Mesenteric fat pad (tissue), 1 donor: ENCODE data around the gene ZNF563. TPM values are rescaled to one million over a fixed set of nuclear protein-coding genes. Genes with fewer than 3 reads are reported as not detected.

ENCODE experiments used
- DNase-seq: peaks from one replicate; pipeline ENCODE4 v3.0.0-alpha.2; 2020; ENCODE audit warnings: low spot score
- total RNA-seq: library from RNA; stranded (reverse); fragmentation: NEBNext Ultra II Directional; extraction: Animal tissue kit (Norgen Biotek cat#: 25700); gene quantifications from one replicate; pipeline ENCODE4 v1.2.1, GENCODE V29; 2021
- donor health status: DM: yes; HTN: yes; CAD: no.

ZNF563 gene
- total RNA-seq, 1 donor from 2014 or later: 2.0 TPM

DNA sequence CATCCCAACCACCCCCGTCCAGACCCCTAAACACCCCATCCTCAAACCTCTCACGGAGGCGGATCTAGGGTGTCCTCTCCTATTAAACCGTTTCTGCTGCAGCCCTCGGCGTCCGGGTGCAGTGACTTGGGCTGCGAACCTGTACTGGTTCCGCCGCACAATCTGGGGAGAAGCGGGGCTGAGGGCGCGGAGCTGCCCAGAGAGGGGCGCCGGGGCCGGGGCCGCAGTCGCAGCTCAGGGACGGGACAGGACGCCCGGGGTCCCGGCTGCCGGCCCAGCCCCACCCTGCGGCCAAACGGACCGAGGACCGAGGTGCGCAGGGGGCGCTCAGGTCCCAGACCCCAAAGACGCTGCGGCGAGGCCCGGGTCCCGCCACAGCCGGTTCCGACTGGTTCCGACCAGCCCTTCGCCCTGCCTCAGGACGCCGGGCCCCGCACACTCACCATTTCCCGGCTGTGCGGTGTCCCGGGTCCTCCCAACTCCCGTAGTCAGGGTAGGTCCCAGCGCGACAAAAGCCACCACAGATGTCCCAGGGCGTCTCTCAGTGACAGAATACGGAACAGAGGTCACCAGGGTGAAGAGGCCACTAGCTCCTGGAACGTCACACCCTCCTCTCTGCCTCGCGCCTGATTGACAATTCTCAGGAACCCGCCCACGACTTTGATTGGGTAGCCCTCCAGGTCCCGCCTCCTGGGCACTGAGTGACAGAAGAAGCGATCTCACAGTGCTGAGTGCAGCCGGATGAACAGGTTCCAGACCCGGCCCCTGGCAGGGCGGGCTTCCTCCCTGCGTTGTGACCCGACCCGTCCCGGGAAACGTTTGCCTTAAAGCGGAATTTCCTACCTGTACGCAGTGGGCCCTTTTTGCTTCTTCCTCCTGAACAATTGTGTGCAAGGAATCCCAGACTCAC lies 38.9 kb downstream of the ZNF563 start, which contains the start of gene ZNF44:
ZNF44 (minus strand) TSS at position 635 of the 910 bp plus-strand sequence; CDS start at position 446, 189 bp downstream.
- peak; percentile 98 for DNase-seq

GRCh38 chr19:12293777-12294248 lies 39.6 kb downstream of the ZNF563 start:
- DNase-seq: peak; percentile 93

GRCh38 chr19:12289790-12290065 lies 43.7 kb downstream of the ZNF563 start:
- peak; percentile 51 for DNase-seq

DNA sequence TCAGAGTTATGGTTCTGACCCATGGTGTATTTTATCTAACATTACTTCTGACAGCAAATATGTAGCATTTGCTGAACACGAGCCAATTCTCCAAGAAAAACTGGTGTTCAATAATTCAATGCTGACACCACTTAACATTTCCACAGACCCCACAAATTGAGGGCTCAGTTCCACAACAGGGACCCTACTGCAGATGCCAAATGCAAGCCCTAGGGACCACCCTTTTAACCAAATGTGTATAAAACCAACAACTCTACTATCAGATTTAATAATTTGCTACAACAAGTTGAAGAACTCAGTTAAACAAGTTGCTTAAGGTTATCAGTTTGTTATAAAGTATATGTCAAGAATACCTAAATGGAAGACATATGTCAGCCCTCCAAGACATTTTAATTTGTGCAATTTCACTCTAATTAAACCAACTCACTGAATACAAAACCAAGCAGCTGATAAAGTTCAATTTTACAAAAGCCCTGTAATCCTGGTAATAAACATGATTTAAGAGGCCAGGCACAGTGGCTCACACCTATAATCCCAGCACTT lies 45.4 kb downstream of the ZNF563 start:
- DNase-seq: no peak

DNA sequence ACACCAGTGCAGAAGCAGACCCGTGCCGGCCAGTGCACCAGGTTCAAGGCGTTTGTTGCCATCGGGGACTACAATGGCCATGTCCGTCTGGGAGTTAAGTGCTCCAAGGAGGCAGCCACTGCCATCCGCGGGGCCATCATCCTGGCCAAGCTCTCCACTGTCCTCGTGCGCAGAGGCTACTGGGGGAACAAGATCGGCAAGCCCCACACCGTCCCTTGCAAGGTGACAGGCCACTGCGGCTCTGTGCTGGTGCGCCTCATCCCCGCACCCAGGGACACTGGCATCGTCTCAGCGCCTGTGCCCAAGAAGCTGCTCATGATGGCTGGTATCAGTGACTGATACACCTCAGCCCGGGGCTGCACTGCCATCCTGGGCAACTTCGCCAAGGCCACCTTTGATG lies 48.8 kb downstream of the ZNF563 start:
- peak; percentile 65 for DNase-seq

DNA sequence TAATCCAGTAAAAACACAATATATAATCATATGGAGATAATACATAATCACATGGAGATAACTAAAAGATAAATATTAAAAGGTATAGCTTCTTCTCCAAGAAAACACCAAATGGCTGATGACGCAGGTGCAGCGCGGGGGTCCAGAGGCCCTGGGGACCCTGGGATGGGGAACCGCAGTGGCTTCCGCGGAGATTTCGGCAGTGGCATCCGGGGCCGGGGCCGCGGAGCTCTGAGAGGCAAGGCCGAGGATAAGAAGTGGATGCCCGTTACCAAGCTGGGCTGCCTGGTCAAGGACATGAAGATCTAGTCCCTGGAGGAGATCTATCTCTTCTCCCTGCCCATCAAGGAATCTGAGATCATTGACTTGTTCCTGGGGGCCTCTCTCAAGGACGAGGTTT lies 49.2 kb downstream of the ZNF563 start:
- peak; percentile 53 for DNase-seq

- DNase-seq: no peak
Measured at GRCh38 chr19:12278713-12279112, 54.7 kb downstream of the ZNF563 start.

GRCh38 chr19:12272980-12273901 lies 60.2 kb downstream of the ZNF563 start:
- no peak for DNase-seq

DNA sequence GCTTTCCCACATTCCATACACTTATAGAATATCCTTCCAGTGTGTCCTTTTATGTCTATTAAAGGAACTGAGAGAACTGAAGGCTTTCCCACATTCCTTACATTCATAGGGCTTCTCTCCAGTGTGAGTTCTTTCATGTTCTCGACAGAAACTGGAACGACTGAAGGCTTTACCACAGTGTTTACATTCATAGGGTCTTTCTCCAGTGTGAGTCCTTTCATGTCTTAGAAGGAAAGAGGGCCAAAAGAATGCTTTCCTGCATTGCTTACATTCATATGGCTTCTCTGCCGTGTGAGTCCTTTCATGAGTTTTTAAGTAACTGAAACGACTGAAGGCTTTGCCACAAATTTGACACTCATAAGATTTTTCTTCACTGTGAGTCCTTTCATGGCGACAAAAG lies 61.0 kb downstream of the ZNF563 start:
- no peak for DNase-seq

- no peak for DNase-seq
Measured at GRCh38 chr19:12270854-12271253, 62.6 kb downstream of the ZNF563 start.

Other genes starting within 250 kb of the ZNF563 start
- gene ZNF20, start 193.3 kb downstream of the ZNF563 start, total RNA-seq: 1.1 TPM
- 3.4 TPM for gene ZNF625, start 176.9 kb downstream of the ZNF563 start, total RNA-seq
- gene ZNF136, start 170.5 kb downstream of the ZNF563 start, total RNA-seq: 6.5 TPM
- gene ZNF44, start 38.8 kb downstream of the ZNF563 start, total RNA-seq: 10.5 TPM
- 3.3 TPM for gene ZNF442, start 32.0 kb upstream of the ZNF563 start, total RNA-seq
- 3.3 TPM for gene ZNF799, start 67.6 kb upstream of the ZNF563 start, total RNA-seq
- 2.0 TPM for gene ZNF443, start 107.4 kb upstream of the ZNF563 start, total RNA-seq
- gene ZNF709, start 151.2 kb upstream of the ZNF563 start, total RNA-seq: 2.3 TPM
- 7.9 TPM for gene ZNF564, start 217.8 kb upstream of the ZNF563 start, total RNA-seq